GM12873 (cell line): Measurements from ENCODE around the gene RANBP3L.

ENCODE experiments used
- CTCF ChIP-seq: IDR thresholded peaks from 2 replicates; pipeline ENCODE4 v1.5.1; 2012; ENCODE audit warnings: low read depth, mild to moderate bottlenecking, moderate library complexity, low read length, control low read depth; ENCODE audit not compliant: insufficient read depth; ENCODE audit errors: missing control alignments

Gene RANBP3L

GRCh38 chr5:36277521-36278176, 24.1 kb downstream of the RANBP3L start:
- no peak for TF ChIP-seq CTCF

- no peak for TF ChIP-seq CTCF
These were observed 24.8 kb downstream of the RANBP3L start for GRCh38 chr5:36276864-36277263.

GRCh38 chr5:36273809-36274526, 27.7 kb downstream of the RANBP3L start:
- TF ChIP-seq CTCF = no peak

DNA sequence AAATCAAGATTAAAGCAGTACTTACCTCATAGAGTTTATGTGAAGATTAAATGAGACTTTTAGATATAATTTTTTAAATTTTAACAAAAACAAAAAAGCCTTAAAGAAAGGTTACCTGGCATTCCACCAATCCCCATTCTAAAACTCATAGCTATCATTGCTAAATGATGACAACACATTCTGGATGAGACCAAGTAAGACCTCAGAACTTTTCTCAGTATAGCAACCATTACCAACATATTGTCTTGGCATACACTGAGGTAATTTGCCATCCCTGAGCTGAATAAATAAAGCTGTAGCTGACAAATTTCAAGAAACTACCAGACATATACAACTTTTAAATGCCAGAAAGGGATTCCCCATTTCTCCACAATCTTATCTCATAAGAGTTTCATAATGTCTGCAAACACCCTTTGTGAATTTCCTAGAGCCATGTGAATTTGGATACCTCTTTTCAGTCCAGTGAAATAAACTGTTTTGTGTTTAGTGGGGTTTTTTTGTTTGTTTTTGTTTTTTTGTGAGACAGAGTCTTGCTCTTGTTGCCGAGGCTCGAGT, 29.5 kb downstream of the RANBP3L start:
- no peak for TF ChIP-seq CTCF

DNA sequence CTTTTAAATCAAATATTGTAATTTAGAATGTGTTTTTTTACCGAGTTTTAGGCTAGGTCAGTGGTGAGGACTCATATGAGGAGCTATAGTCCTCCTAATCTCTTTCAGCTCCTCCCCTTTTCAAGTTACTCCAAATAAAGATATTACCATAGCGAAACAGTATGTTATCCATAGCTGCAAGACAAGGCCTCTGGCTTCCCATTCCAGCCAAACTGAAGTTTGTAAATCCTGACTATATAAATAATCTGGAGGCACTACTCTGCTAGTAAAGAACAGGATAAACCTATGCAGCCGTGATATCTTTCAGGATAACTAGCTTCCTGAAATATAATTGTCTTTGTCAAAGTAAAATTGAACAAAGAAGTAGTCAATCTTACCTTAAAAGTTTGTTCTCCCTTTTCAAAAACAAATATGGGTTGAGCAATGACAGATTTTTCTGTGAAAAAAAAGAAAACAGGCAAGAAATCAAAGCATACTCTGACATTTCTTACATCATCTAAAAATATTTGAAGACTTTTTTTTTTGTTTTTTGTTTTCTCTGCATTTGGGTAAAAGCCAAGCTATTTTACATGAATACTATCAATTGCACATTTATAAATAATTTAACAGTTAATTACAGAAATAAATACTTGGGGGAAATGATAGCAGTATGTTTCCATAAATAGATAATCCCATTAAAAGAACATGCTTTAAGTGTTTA, 30.7 kb downstream of the RANBP3L start:
- no peak for TF ChIP-seq CTCF

DNA sequence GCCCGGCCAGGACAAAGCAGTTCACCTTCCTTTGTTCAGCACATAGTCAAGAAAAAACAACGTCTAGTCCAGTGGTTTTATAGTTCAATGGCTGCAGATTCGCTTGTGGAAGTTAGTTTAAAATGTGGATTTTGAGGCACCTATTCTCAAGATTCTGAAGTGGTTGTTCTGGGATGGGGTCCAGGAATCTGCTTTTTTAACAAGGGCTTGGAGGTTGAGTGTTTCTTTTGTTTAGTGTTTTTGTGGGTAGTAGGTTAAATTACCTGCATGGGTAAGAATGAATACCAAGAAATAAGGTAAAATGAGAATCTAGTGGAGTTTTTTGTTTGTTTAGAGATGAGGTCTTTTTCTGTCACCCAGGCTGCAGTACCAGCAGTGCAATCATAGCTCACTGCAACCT, 31.5 kb downstream of the RANBP3L start:
- no peak for TF ChIP-seq CTCF

- no peak for TF ChIP-seq CTCF
These were observed 32.2 kb downstream of the RANBP3L start for GRCh38 chr5:36269478-36269877.
